Neural progenitor cell (in vitro differentiated cells): Measurements from ENCODE around the gene CASP7. TPM values are rescaled to one million over a fixed set of nuclear protein-coding genes. Genes with fewer than 3 reads are reported as not detected.

Experiments used
- DNase-seq: peaks from one replicate; pipeline ENCODE4 v3.0.0-alpha.2; 2016; ENCODE audit warnings: low spot score
- H2AFZ ChIP-seq: fragments of 200-600 bp; sonication (generic); replicated peaks from 2 replicates; pipeline ENCODE4 v1.6.1; 2016; ENCODE audit warnings: antibody characterized with exemption
- H3F3A ChIP-seq: fragments of 200-600 bp; sonication (generic); 2 replicates; pipeline ENCODE4 v1.6.1; 2016; ENCODE audit warnings: antibody characterized with exemption, low read depth
- H3K27ac ChIP-seq: fragments of 200-600 bp; sonication (generic); 2 replicates; pipeline ENCODE4 v1.5.1; 2016; ENCODE audit warnings: mild to moderate bottlenecking
- H3K27me3 ChIP-seq: fragments of 200-600 bp; sonication (generic); 2 replicates; pipeline ENCODE4 v1.6.1; 2016; ENCODE audit warnings: mild to moderate bottlenecking, moderate library complexity
- H3K36me3 ChIP-seq: fragments of 200-600 bp; sonication (generic); 2 replicates; pipeline ENCODE4 v1.5.1; 2016
- H3K4me1 ChIP-seq: fragments of 200-600 bp; sonication (generic); 2 replicates; pipeline ENCODE4 v1.6.1; 2016; ENCODE audit warnings: mixed run types
- H3K4me2 ChIP-seq: fragments of 200-600 bp; sonication (generic); 2 replicates; pipeline ENCODE4 v1.6.1; 2016
- H3K4me3 ChIP-seq: fragments of 200-600 bp; sonication (generic); 2 replicates; pipeline ENCODE4 v1.5.1; 2016
- H3K79me2 ChIP-seq: fragments of 200-600 bp; sonication (generic); 2 replicates; pipeline ENCODE4 v1.6.1; 2016; ENCODE audit warnings: low read depth
- H3K9ac ChIP-seq: fragments of 200-600 bp; sonication (generic); 2 replicates; pipeline ENCODE4 v1.6.1; 2016
- H3K9me3 ChIP-seq: fragments of 200-600 bp; sonication (generic); 2 replicates; pipeline ENCODE4 v1.5.1; 2016; ENCODE audit warnings: low read depth
- H4K20me1 ChIP-seq: fragments of 200-600 bp; sonication (generic); 2 replicates; pipeline ENCODE4 v1.6.1; 2016; ENCODE audit warnings: low read depth
- H3K27ac Mint-ChIP-seq: 3 replicates; pipeline ENCODE4 v1.8.0; 2021; ENCODE audit warnings: mixed read lengths
- H3K27me3 Mint-ChIP-seq: 2 replicates; pipeline ENCODE4 v1.8.0; 2022; ENCODE audit warnings: low read depth, mild to moderate bottlenecking, inconsistent platforms, moderate library complexity, mixed read lengths; ENCODE audit not compliant: insufficient read depth
- H3K36me3 Mint-ChIP-seq: 3 replicates; pipeline ENCODE4 v1.8.0; 2021; ENCODE audit warnings: mixed read lengths
- H3K4me1 Mint-ChIP-seq: 3 replicates; pipeline ENCODE4 v1.8.0; 2021; ENCODE audit warnings: mixed read lengths
- H3K4me3 Mint-ChIP-seq: 3 replicates; pipeline ENCODE4 v1.8.0; 2021; ENCODE audit warnings: mild to moderate bottlenecking, moderate library complexity, mixed read lengths
- H3K9me3 Mint-ChIP-seq: 3 replicates; pipeline ENCODE4 v1.8.0; 2020; ENCODE audit warnings: mixed read lengths
- EZH2 ChIP-seq: fragments of 200-600 bp; sonication (generic); IDR thresholded peaks from 2 replicates; pipeline ENCODE4 v1.6.1; 2017; ENCODE audit warnings: antibody characterized with exemption, mild to moderate bottlenecking, moderate library complexity
- EZH2phosphoT487 ChIP-seq: fragments of 200-600 bp; sonication (generic); IDR thresholded peaks from 2 replicates; pipeline ENCODE4 v1.6.1; 2017; ENCODE audit warnings: antibody characterized with exemption
- total RNA-seq: library from RNA; depleted of rRNA; stranded (reverse); fragments of >200 nt; gene quantifications from 2 replicates; pipeline ENCODE4 v1.2.3, GENCODE V29; 2015; ENCODE audit warnings: low replicate concordance
- TF ChIP-seq, protein P1 (sequence below): fragments of 200-600 bp; sonication (generic); IDR thresholded peaks from 2 replicates; pipeline ENCODE4 v1.5.1; 2017; ENCODE audit warnings: antibody characterized with exemption, mild to moderate bottlenecking

Gene CASP7
- total RNA-seq, 1 donor from 2014 or later = 18.9 TPM

DNA sequence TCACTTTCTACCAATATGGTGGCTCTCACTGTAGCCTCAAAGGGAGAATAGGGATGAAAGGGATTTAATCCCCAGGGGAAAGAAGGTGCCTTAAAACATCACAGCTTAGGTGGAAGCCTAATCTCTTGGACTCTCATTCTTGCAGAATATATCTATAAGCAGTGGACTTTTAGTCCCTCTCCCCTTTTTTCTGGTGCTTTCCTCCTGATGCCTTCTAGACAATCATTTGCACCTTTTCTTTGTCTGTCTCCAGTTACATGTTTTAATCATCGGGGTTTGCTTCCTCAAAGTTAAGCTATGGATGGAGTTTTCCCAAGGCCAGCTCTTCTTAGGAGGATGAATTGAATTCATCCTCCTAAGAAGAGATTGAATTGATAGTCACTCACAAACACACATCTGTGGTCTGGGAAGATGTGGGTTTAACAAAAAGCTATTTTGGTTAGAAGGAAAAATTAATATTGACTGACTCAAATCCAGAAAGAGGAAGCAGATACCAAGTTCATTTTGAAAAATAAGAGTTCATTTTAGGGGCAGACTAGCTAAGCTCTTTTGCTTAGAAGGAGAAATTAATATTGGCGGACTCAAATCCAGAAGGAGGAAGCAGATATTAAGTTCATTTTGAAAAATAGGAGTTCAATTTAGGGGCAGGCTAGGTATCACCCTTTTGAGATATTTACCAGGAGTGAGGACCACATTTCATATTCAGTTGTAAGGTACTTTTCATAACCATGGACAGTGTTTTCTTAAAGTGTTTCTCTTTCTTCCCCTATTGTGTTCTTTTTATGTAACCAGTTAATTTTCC lies 36.6 kb downstream of the CASP7 start:
- Mint-ChIP-seq H3K4me1 (peaks cover 9% of the 10 kb centered on the region), H3K27me3 (no peaks in the 10 kb centered on the region), H3K4me3 (no peak overlapping the region), H3K9me3 (no peaks in the 10 kb centered on the region), H3K36me3 (peaks cover 24% of the 10 kb centered on the region), H3K27ac (no peak overlapping the region)
- no peak overlapping the region for H3K9ac ChIP-seq
- peaks cover 11% of the 10 kb centered on the region for H3K4me1 ChIP-seq
- H3K27me3 ChIP-seq = no peaks in the 10 kb centered on the region
- no peaks in the 10 kb centered on the region for H3K9me3 ChIP-seq
- H3K4me3 ChIP-seq = no peak overlapping the region
- no peaks in the 10 kb centered on the region for H3K79me2 ChIP-seq
- H3F3A ChIP-seq = peaks cover 6% of the 10 kb centered on the region
- peaks cover under 1% of the 10 kb centered on the region for H4K20me1 ChIP-seq
- no peaks in the 10 kb centered on the region for H3K36me3 ChIP-seq
- H3K27ac ChIP-seq = no peak overlapping the region
- H3K4me2 ChIP-seq = no peak overlapping the region
- DNase-seq = no peak
- no peak overlapping the region for H2AFZ ChIP-seq
- TF ChIP-seq, protein P1, sequence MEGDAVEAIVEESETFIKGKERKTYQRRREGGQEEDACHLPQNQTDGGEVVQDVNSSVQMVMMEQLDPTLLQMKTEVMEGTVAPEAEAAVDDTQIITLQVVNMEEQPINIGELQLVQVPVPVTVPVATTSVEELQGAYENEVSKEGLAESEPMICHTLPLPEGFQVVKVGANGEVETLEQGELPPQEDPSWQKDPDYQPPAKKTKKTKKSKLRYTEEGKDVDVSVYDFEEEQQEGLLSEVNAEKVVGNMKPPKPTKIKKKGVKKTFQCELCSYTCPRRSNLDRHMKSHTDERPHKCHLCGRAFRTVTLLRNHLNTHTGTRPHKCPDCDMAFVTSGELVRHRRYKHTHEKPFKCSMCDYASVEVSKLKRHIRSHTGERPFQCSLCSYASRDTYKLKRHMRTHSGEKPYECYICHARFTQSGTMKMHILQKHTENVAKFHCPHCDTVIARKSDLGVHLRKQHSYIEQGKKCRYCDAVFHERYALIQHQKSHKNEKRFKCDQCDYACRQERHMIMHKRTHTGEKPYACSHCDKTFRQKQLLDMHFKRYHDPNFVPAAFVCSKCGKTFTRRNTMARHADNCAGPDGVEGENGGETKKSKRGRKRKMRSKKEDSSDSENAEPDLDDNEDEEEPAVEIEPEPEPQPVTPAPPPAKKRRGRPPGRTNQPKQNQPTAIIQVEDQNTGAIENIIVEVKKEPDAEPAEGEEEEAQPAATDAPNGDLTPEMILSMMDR = no peak
- TF ChIP-seq EZH2 = no peak
- no peak for TF ChIP-seq EZH2phosphoT487

DNA sequence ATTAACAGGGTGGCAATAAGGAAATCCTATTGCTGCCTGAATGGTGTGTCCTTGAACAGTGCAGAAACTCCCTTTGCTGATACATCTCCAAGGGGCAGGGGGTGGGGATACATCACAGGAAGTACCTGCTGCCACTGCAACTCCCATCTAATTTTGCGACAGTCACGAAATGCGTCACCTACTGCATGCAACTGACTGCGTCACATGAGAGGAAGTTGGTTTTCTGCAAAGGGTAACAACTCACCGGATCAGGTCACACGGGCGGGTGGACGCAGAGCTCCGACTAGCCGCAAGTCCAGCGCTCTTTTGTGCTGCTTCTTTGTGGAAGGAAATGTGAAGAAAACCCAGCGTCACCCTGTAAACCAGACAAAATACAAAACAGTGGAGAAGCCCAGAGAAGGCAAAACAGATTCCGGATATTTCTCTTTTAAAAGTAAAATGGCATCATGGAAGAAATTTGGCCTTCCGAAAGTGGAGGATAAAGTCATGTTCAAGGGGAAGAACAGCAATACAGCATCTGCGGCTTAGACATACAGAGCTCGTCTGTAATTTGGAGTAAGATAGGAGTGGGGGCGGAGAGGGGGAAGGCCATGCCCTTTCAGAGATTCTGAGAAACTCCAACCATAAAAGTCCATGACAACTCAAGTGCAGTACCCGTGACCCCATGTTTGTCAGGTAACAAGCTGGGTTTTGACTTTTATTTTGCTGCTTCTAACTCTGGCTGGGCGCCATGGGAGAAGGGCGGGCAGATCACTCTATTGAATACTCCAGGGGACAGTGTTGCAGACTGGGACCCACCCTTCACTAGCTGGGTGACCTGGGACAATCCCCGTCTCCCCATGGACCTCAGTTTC lies 39.5 kb downstream of the CASP7 start:
- Histone ChIP-seq H3K27me3 (no peaks in the 10 kb centered on the region), H3K4me1 (no peaks in the 10 kb centered on the region), H3K9ac (no peak overlapping the region), H3K4me2 (no peak overlapping the region), H3K79me2 (no peaks in the 10 kb centered on the region), H3F3A (no peaks in the 10 kb centered on the region), H3K4me3 (no peak overlapping the region), H3K9me3 (no peaks in the 10 kb centered on the region), H3K36me3 (no peaks in the 10 kb centered on the region), H3K27ac (no peak overlapping the region), H4K20me1 (no peaks in the 10 kb centered on the region), H2AFZ (no peak overlapping the region)
- no peak overlapping the region for H3K27ac Mint-ChIP-seq
- H3K4me1 Mint-ChIP-seq = no peaks in the 10 kb centered on the region
- no peaks in the 10 kb centered on the region for H3K27me3 Mint-ChIP-seq
- TF ChIP-seq, protein P1 = no peak
- TF ChIP-seq EZH2 = no peak
- no peak for TF ChIP-seq EZH2phosphoT487
- peaks cover 28% of the 10 kb centered on the region for H3K36me3 Mint-ChIP-seq
- H3K4me3 Mint-ChIP-seq = no peak overlapping the region
- no peak for DNase-seq
- no peaks in the 10 kb centered on the region for H3K9me3 Mint-ChIP-seq

DNA sequence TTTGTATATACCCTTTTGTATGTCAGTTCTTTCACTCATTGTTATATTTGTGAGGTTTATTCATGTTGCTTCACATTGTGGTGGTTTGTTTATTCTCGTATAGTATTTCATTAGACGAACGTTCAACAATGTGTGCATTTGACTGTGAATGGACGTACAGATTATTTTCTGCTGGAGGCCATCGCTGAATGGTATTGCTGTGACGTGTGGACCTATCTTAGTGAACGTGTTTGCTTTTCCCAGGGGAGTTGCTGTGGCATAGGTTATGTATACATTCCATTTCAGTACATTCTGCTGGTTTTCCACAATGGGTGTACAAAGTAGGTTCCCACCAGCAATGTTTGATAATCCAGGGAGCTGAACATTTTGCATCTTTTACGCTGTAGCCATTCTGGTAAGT lies 40.7 kb downstream of the CASP7 start:
- H3K9me3 ChIP-seq = no peaks in the 10 kb centered on the region
- Mint-ChIP-seq H3K4me3 (no peak overlapping the region), H3K9me3 (no peaks in the 10 kb centered on the region), H3K36me3 (peaks cover 31% of the 10 kb centered on the region), H3K27me3 (no peaks in the 10 kb centered on the region), H3K4me1 (no peaks in the 10 kb centered on the region), H3K27ac (no peak overlapping the region)
- no peaks in the 10 kb centered on the region for H3K27me3 ChIP-seq
- no peak for DNase-seq
- no peak overlapping the region for H3K4me2 ChIP-seq
- no peak overlapping the region for H3K9ac ChIP-seq
- no peak for TF ChIP-seq EZH2phosphoT487
- TF ChIP-seq, protein P1 = no peak
- H4K20me1 ChIP-seq = no peaks in the 10 kb centered on the region
- no peaks in the 10 kb centered on the region for H3F3A ChIP-seq
- H3K4me1 ChIP-seq = no peaks in the 10 kb centered on the region
- H3K4me3 ChIP-seq = no peak overlapping the region
- H3K27ac ChIP-seq = no peak overlapping the region
- H3K36me3 ChIP-seq = no peaks in the 10 kb centered on the region
- no peaks in the 10 kb centered on the region for H3K79me2 ChIP-seq
- no peak overlapping the region for H2AFZ ChIP-seq
